Endodermal cell (in vitro differentiated cells): ENCODE results near the gene CDH13. TPM values are rescaled to one million over a fixed set of nuclear protein-coding genes. Genes with fewer than 3 reads are reported as not detected.

Experiments used
- DNase-seq: peaks from one replicate; pipeline ENCODE4 v3.0.0-alpha.2; 2017
- H3K27ac ChIP-seq: 2 replicates; pipeline ENCODE4 v1.5.1; 2013; ENCODE audit warnings: mild to moderate bottlenecking, low read depth, low read length, moderate library complexity
- H3K27me3 ChIP-seq: 2 replicates; pipeline ENCODE4 v1.6.1; 2013; ENCODE audit warnings: mild to moderate bottlenecking, low read length, moderate library complexity; ENCODE audit not compliant: insufficient read depth, control insufficient read depth, poor library complexity, severe bottlenecking
- H3K36me3 ChIP-seq: 2 replicates; pipeline ENCODE4 v1.7.0; 2013; ENCODE audit warnings: mild to moderate bottlenecking, low read length, moderate library complexity; ENCODE audit not compliant: control insufficient read depth, insufficient read depth
- H3K4me1 ChIP-seq: one replicate; pipeline ENCODE4 v1.7.0; 2013; ENCODE audit warnings: low read length; ENCODE audit not compliant: control insufficient read depth, insufficient read depth
- H3K4me3 ChIP-seq: 2 replicates; pipeline ENCODE4 v1.5.1; 2013; ENCODE audit warnings: mild to moderate bottlenecking, low read length, moderate library complexity
- H3K9ac ChIP-seq: 2 replicates; pipeline ENCODE4 v1.6.1; 2013; ENCODE audit warnings: mild to moderate bottlenecking, low read length, moderate library complexity; ENCODE audit not compliant: poor library complexity, severe bottlenecking; ENCODE audit errors: extremely low read depth
- H3K9me3 ChIP-seq: 2 replicates; pipeline ENCODE4 v1.6.1; 2013; ENCODE audit warnings: mild to moderate bottlenecking, low read length, moderate library complexity; ENCODE audit not compliant: control insufficient read depth
- H3K27ac Mint-ChIP-seq: 2 replicates; pipeline ENCODE4 v1.8.0; 2020; ENCODE audit warnings: mixed read lengths
- H3K27me3 Mint-ChIP-seq: 2 replicates; pipeline ENCODE4 v1.8.0; 2021; ENCODE audit warnings: mild to moderate bottlenecking, mixed read lengths; ENCODE audit not compliant: insufficient read depth
- H3K36me3 Mint-ChIP-seq: 2 replicates; pipeline ENCODE4 v1.8.0; 2020; ENCODE audit warnings: low read depth, mixed read lengths
- H3K4me1 Mint-ChIP-seq: 2 replicates; pipeline ENCODE4 v1.8.0; 2020; ENCODE audit warnings: mixed read lengths
- H3K4me3 Mint-ChIP-seq: 2 replicates; pipeline ENCODE4 v1.8.0; 2020; ENCODE audit warnings: mild to moderate bottlenecking, moderate library complexity, mixed read lengths
- H3K9me3 Mint-ChIP-seq: 2 replicates; pipeline ENCODE4 v1.8.0; 2020; ENCODE audit warnings: mild to moderate bottlenecking, mixed read lengths
- CTCF ChIP-seq: fragments of 200-600 bp; sonication (generic); conservative IDR thresholded peaks from 2 replicates; pipeline ENCODE4 v1.5.0; 2021; ENCODE audit warnings: antibody characterized with exemption, mild to moderate bottlenecking
- WGBS, 2 experiments: methylation state at CpG; one replicate each; pipeline versions ENCODE4 v1.1.5 to v1.1.7; 2013; ENCODE audit warnings: missing lambda C conversion rate in 2 of 2, mixed read lengths in 1 of 2; ENCODE audit not compliant: insufficient coverage in 1 of 2, insufficient read length in 1 of 2; 5-methylcytosine and 5-hydroxymethylcytosine counted together
- total RNA-seq, 2 donors: library from RNA; stranded (reverse); fragmentation: NEBNext Ultra II Directional in 1 of 2; extraction: Animal tissue kit (Norgen Biotek cat#: 25700) in 1 of 2; gene quantifications; 2 replicates in 1 of 2; 3 replicates in 1 of 2; pipeline ENCODE4 v1.2.1, GENCODE V29; 2021

Gene CDH13
- total RNA-seq, 2 donors from 2014 or later: 0.86 to 1.8 TPM

GRCh38 chr16:83501481-83501880 is 874.7 kb downstream of the CDH13 start:
- Mint-ChIP-seq H3K4me1 (no peaks in the 10 kb centered on the region), H3K4me3 (no peak overlapping the region), H3K9me3 (no peaks in the 10 kb centered on the region), H3K27ac (no peak overlapping the region), H3K36me3 (no peaks in the 10 kb centered on the region), H3K27me3 (no peaks in the 10 kb centered on the region)
- no peak for DNase-seq
- H3K36me3 ChIP-seq: no peaks in the 10 kb centered on the region
- H3K4me3 ChIP-seq: no peak overlapping the region
- H3K27me3 ChIP-seq: no peaks in the 10 kb centered on the region
- 96 to 98% methylated on average over 4 of the region's 4 CpGs for WGBS, 2 experiments
- no peak overlapping the region for H3K9ac ChIP-seq
- no peak for TF ChIP-seq CTCF
- no peaks in the 10 kb centered on the region for H3K9me3 ChIP-seq
- no peaks in the 10 kb centered on the region for H3K4me1 ChIP-seq
- no peak overlapping the region for H3K27ac ChIP-seq

GRCh38 chr16:83508295-83508694 is 881.5 kb downstream of the CDH13 start:
- no peaks in the 10 kb centered on the region for H3K36me3 ChIP-seq
- peaks cover 7% of the 10 kb centered on the region for H3K9me3 ChIP-seq
- no peak overlapping the region for H3K27ac Mint-ChIP-seq
- H3K4me1 ChIP-seq: no peaks in the 10 kb centered on the region
- no peak overlapping the region for H3K4me3 Mint-ChIP-seq
- no peak for TF ChIP-seq CTCF
- no peaks in the 10 kb centered on the region for H3K4me1 Mint-ChIP-seq
- 93 to 100% methylated on average over 3 to 6 of the region's 6 CpGs for WGBS, 2 experiments
- H3K9ac ChIP-seq: no peak overlapping the region
- no peak overlapping the region for H3K27ac ChIP-seq
- no peaks in the 10 kb centered on the region for H3K9me3 Mint-ChIP-seq
- peaks cover 5% of the 10 kb centered on the region for H3K27me3 ChIP-seq
- H3K27me3 Mint-ChIP-seq: no peaks in the 10 kb centered on the region
- no peak for DNase-seq
- no peaks in the 10 kb centered on the region for H3K36me3 Mint-ChIP-seq
- H3K4me3 ChIP-seq: no peak overlapping the region

GRCh38 chr16:83509316-83509715 is 882.5 kb downstream of the CDH13 start:
- no peaks in the 10 kb centered on the region for H3K27me3 Mint-ChIP-seq
- Histone ChIP-seq H3K36me3 (no peaks in the 10 kb centered on the region), H3K9ac (no peak overlapping the region), H3K4me1 (no peaks in the 10 kb centered on the region), H3K4me3 (no peak overlapping the region), H3K27ac (no peak overlapping the region), H3K27me3 (peaks cover 5% of the 10 kb centered on the region), H3K9me3 (peaks cover 11% of the 10 kb centered on the region)
- no peaks in the 10 kb centered on the region for H3K4me1 Mint-ChIP-seq
- no peak overlapping the region for H3K27ac Mint-ChIP-seq
- no peak for TF ChIP-seq CTCF
- DNase-seq: no peak
- H3K36me3 Mint-ChIP-seq: no peaks in the 10 kb centered on the region
- no peak overlapping the region for H3K4me3 Mint-ChIP-seq
- H3K9me3 Mint-ChIP-seq: no peaks in the 10 kb centered on the region
